Stimulated activated CD4-positive, alpha-beta T cell treated with anti-CD3 and anti-CD28 coated beads, Interleukin-4, amount 100 ng/mL, for 24 hours (primary cell): ENCODE measurements around the gene PTH.

Experiments
- DNase-seq: peaks from one replicate; pipeline ENCODE4 v3.0.0-alpha.2; 2020

PTH gene

DNA sequence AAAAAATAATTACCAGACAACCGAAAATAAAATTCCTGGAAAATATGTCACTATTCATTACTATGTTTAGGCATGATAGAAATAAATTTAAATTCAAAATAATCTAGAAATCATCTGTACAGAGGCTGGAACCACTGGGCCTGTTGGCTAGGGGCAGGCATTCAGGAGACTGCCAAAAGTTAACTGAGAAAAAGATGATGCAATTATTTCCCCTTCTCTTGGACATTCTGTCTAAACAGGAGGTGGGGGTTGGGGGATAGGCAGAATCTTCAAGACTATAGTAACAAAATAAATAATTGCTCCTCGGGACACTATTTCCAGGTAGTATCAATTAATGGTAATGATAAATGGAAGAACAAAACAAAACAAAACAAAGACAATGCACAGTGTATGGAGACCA is 46.9 kb downstream of the PTH start:
- no peak for DNase-seq

DNA sequence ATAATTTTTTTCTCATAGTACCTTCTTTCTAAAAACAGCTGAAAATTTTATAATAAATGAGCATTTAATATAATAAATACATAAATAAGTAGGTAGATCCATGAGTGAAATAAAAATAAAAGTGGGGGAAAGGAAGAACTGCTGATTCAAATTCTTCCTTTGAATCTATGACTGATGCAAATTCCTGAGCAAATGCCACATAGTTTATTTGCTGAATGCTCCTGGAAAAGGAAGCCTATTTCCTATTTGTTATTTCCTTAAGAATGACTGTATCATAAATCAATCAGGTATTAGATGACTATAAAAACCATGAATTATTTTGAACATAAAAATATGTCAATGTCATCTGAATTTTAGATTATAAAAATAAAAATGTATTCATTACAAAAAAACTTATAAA is 49.4 kb downstream of the PTH start:
- DNase-seq = no peak

DNA sequence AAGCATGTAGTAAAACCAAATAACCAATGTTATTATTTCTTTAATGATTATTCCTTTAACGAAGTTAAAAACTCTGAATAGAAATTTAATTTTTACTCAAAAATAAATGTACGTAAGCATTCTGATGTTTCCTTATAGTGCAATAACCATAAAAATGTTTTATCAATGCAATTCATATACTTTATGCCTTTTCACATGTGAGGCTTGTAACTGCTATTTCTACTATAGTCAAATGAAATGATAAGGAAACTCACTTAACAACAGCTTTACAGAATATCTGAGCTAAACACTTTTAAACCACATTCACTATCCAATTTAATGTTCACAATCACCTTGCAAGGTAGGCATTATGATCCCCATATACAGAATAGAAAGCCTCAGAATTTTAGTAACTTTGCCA is 50.2 kb downstream of the PTH start:
- DNase-seq = no peak
